ENCODE data around the gene MPRIP.

DNA sequence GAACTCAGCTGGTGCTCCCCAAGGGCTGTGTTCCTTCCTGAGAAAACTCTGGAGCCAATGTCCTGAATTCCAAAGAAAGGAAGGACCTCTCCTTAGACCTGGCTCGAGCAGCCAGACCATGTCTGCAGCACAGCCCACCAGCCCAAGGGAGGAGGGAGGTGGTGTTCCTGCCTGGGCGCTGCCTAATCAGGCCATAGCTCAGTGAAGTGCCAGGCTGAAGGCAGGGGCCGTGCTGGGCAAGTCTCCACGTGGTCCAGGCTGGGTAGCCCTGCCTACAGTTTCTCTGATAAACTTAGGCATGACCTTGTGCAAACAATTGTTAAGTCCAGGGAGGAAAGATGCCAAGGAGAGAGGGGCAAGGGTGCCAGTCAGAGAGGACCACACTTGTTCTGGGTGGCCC lies 76.8 kb downstream of the MPRIP start:
- TF ChIP-seq POLR2AphosphoS5 (IDR thresholded peaks at IDR 0.05) (no peak), CTCF (IDR thresholded peaks at IDR 0.05) (no peak), EP300 (IDR thresholded peaks at IDR 0.05) (no peak), POLR2A (IDR thresholded peaks at IDR 0.05) (no peak)

Measured in sigmoid colon (tissue), 4 donors.